ENCODE results near the gene FOXP2. TPM values are rescaled to one million over a fixed set of nuclear protein-coding genes. Genes with fewer than 3 reads are reported as not detected.
A peak's percentile ranks its signal among the peaks of the same experiment; 100 is the strongest.
"Not testable (repeated sequence)": the region's sequence is repeated elsewhere in the genome, so short reads cannot be mapped to it uniquely, and the experiment has no call there.

The FOXP2 gene
- total RNA-seq (ENCODE audit: low replicate concordance) = 3.9 and 17.4 TPM in 2 replicates

DNA sequence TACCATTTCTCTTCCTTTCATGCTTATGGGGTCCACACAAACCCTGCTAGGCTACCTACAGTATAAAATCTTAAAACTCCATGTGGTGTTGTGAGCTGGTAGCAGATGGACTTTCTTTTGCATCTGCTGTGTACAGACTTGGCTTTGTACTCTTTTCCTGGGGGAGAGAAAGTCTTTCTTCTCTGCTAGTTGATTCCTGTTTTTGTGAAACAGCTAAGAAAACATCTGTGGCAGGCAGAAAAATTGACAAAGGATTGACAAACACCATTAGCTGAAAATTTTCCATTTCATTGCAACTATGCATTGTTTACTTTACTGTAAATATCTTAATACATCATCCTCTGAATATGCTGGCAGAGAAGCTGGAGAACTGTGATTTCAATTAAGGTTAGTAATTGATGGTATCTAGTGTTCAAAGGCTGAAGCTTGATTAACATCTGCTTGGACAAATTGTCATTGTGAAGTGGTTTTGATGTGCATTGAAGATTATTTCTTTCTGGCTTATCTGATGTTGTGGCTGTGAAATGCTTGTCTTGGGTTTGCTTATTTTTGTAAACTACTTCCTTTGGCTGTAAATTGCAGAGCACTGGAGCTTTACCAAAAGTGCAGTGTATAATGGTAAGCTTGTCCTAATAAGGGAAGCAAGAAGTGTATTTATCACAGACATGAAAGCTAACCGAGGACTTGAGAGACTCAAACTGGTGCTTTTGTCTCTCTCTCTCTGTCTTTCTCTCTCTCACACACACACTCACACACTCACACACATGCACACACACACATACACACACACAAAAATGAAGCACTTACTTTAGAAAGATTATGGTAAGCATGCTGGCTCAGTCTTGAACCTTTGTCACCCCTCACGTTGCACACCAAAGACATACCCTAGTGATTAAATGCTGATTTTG is at the start of gene FOXP2:
TSS of gene FOXP2 (plus strand) at position 660 of the 908 bp plus-strand sequence. CDS start 11,697 bp downstream, outside the sequence.
- H3K4me3 ChIP-seq (ENCODE audit: low read depth, low read length) = peak within 1 kb of the TSS; percentile 52
- TF ChIP-seq, protein P1, sequence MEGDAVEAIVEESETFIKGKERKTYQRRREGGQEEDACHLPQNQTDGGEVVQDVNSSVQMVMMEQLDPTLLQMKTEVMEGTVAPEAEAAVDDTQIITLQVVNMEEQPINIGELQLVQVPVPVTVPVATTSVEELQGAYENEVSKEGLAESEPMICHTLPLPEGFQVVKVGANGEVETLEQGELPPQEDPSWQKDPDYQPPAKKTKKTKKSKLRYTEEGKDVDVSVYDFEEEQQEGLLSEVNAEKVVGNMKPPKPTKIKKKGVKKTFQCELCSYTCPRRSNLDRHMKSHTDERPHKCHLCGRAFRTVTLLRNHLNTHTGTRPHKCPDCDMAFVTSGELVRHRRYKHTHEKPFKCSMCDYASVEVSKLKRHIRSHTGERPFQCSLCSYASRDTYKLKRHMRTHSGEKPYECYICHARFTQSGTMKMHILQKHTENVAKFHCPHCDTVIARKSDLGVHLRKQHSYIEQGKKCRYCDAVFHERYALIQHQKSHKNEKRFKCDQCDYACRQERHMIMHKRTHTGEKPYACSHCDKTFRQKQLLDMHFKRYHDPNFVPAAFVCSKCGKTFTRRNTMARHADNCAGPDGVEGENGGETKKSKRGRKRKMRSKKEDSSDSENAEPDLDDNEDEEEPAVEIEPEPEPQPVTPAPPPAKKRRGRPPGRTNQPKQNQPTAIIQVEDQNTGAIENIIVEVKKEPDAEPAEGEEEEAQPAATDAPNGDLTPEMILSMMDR (IDR thresholded peaks at IDR 0.05; ENCODE audit: insufficient read depth, low read length) = no peak
- peak; percentile 56 for DNase-seq (ENCODE audit: low read depth)

DNA sequence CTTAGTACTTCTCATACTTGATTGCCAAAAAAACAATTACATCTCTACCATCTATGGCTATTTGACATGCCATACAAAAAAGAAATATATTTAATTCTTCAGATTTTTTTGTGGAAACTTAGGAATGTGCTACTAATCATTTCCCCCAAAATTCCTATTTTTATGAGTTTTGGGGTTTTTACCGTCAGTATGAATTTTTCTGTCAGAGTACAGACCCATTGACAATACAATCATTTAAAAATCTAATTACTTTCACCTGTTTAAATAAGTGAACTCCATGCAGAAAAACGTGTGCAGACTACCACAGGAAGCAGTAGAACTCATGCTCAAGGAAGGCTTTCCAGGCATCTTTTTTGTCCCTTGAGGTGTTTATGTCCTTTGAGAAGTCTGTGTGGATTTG is 48.8 kb upstream of the FOXP2 start:
- no peak overlapping the region for H3K4me3 ChIP-seq (ENCODE audit: low read depth, low read length)
- no peak for DNase-seq (ENCODE audit: low read depth)
- TF ChIP-seq, protein P1 (IDR thresholded peaks at IDR 0.05; ENCODE audit: insufficient read depth, low read length) = no peak

DNA sequence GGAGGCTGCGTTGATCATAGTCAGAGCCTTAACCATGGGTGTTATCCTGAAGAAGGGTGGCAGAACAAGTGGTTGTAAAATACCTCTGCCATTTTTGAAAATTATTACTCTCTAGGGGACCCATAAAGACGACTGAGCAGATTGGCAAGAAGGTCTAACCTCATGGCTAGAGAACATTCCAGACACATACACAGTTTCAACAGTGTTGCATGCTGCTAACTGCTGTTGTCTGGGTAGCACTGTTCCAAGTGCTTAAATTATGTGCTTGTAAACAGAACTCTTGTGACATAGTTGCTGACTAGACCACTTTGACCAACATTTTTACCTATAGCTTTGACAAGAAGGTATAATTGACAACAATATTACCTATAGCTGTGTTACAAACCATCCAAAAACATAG is 46.1 kb upstream of the FOXP2 start:
- no peak overlapping the region for H3K4me3 ChIP-seq (ENCODE audit: low read depth, low read length)
- no peak for DNase-seq (ENCODE audit: low read depth)
- TF ChIP-seq, protein P1 (IDR thresholded peaks at IDR 0.05; ENCODE audit: insufficient read depth, low read length) = no peak

DNA sequence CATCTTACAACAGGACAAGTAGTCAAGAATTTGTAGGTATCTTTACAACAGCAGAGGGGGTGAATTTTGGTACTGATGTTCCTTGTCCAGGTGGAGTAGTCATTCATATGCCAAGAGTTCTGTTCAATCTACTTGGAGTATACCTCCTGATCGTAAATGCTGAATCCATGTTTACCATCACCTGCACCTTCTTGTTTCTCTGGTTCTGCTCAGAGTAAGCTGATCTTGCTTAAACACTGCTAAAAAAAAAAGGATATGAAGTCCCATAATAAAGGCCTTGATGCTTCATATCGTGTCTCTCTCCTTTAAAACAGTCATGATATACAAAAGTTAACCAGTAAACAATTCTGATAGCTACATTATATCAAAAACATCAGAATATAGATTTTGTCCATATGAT is 45.3 kb upstream of the FOXP2 start:
- DNase-seq (ENCODE audit: low read depth) = no peak
- TF ChIP-seq, protein P1 (IDR thresholded peaks at IDR 0.05; ENCODE audit: insufficient read depth, low read length) = no peak
- H3K4me3 ChIP-seq (ENCODE audit: low read depth, low read length) = no peak overlapping the region

DNA sequence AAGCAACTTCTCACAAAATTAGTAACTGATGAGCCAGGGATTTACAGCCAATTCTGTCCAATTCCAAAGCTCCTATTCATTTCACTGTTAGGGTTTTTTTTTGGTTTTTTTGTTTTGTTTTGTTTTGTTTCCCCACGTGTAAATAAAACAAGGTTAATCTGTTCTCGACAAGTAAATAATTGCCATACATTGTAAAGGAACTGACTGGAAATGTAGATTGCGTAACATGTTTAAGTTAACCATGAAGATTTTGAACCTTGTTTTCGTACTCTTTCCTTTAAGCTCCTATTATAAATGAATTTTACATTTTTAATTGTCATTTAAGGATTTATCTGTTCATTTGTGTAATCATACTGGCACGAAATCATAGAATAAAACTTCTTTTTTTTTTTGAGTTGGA is 42.0 kb upstream of the FOXP2 start:
- no peak overlapping the region for H3K4me3 ChIP-seq (ENCODE audit: low read depth, low read length)
- DNase-seq (ENCODE audit: low read depth) = no peak
- TF ChIP-seq, protein P1 (IDR thresholded peaks at IDR 0.05; ENCODE audit: insufficient read depth, low read length) = no peak

DNA sequence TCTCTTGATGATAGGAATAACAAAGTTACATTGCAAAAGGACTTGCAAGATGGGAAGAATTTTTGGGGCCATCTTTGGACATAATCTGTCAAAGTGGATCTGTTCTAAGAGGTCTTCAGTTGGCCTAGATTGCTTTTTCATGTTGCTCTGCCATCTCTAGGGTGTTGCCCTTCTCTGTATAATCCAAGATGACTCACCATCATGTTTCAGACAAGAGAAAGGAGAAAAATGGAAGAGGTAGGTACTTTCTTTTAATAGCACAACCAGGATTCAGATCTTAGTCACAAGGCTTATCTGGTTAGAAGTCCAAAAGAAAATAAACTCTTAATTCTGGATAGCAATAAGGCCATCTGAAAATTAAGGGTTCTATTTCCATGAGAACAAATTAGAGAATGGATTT is 38.7 kb upstream of the FOXP2 start:
- DNase-seq (ENCODE audit: low read depth) = peak; percentile 16
- H3K4me3 ChIP-seq (ENCODE audit: low read depth, low read length) = no peak overlapping the region
- TF ChIP-seq, protein P1 (IDR thresholded peaks at IDR 0.05; ENCODE audit: insufficient read depth, low read length) = no peak

DNA sequence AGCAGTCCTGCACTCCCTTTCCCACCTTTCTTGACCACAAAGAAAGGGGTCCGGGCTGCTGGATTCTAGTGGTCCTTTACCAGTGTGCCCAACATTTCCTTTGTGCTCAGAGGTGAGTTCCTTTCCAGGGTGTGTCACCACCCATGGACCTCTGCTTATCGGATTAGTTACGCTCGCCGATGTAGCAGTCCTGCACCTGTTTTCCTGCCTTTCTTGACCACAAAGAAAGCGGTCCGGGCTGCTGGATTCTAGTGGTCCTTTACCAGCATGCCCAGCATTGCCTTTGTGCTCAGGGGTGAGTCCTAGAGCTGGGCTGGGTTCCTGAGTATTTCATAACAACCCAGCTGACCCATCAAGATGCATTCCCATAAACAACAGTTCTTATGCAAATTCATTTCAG is 30.7 kb upstream of the FOXP2 start:
- DNase-seq (ENCODE audit: low read depth); H3K4me3 ChIP-seq (ENCODE audit: low read depth, low read length): not testable (repeated sequence)

DNA sequence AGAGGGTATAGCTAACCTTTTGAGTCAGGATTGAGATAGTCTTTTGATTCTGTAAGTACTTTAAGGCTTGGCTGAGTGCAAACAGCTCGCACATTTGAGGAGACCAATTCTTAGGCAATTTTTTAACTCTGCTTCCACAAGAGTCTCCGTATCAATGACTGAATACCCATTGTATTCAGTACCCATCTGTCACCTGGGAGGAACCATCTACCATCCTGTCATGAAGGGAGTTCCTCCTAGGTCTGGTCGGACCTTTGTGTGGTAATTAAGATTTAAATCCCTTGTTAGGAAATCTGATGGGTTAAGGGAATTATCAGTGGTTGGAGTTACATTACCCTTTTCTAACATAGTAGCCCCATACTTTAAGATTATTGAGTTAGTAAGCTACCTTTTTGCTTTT is 30.3 kb upstream of the FOXP2 start:
- not testable (repeated sequence) for H3K4me3 ChIP-seq (ENCODE audit: low read depth, low read length); DNase-seq (ENCODE audit: low read depth)
